Esophagus muscularis mucosa (tissue), 3 donors: Measurements from ENCODE around the gene SORCS2.

Experiments
- POLR2AphosphoS5 ChIP-seq, 2 donors: sonication (generic); formaldehyde crosslinking; IDR thresholded peaks; one replicate each; pipeline ENCODE4 v1.6.1; 2017; ENCODE audit warnings: antibody characterized with exemption in 2 of 2
- TF ChIP-seq, protein P1 (sequence below), 3 experiments: fragments of 200-600 bp in 2 of 3; fragments of 450-650 bp in 1 of 3; sonication (generic) in 2 of 3; IDR thresholded peaks; one replicate each; pipeline ENCODE4 v1.5.1; 2017 to 2019; ENCODE audit warnings: antibody characterized with exemption in 3 of 3, mild to moderate bottlenecking in 2 of 3, moderate library complexity in 1 of 3

DNA sequence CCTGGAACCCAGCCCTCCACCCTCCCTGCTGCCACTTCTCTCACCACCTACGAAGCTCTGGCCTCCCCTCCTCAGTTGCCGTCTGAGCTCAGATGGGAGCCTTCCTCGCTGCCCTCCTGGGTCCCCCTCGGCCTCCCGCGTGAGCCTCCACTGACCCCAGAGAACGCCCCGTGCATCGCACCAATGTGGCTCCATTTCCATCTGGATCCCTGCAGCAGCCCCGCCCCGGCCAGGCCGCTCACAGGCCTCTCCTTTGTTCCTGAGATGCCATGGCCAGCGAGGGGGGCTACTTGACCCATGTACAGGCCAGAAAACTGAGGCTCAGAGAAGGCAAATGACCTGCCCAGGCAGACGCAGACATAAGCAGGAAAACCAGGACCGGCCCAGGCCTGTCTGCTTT, 484.7 kb downstream of the SORCS2 start:
- TF ChIP-seq, protein P1, sequence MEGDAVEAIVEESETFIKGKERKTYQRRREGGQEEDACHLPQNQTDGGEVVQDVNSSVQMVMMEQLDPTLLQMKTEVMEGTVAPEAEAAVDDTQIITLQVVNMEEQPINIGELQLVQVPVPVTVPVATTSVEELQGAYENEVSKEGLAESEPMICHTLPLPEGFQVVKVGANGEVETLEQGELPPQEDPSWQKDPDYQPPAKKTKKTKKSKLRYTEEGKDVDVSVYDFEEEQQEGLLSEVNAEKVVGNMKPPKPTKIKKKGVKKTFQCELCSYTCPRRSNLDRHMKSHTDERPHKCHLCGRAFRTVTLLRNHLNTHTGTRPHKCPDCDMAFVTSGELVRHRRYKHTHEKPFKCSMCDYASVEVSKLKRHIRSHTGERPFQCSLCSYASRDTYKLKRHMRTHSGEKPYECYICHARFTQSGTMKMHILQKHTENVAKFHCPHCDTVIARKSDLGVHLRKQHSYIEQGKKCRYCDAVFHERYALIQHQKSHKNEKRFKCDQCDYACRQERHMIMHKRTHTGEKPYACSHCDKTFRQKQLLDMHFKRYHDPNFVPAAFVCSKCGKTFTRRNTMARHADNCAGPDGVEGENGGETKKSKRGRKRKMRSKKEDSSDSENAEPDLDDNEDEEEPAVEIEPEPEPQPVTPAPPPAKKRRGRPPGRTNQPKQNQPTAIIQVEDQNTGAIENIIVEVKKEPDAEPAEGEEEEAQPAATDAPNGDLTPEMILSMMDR (IDR thresholded peaks at IDR 0.05): no peak
- no peak for TF ChIP-seq POLR2AphosphoS5 (IDR thresholded peaks at IDR 0.05)
